Left lung (tissue), 10 donors: ENCODE measurements around the gene GALNT5. TPM values are rescaled to one million over a fixed set of nuclear protein-coding genes. Genes with fewer than 3 reads are reported as not detected.

Experiments
- ATAC-seq: fragments of 200-7000 bp; cut with Tn5 transposase; one replicate; pipeline ENCODE4 v1.9.1; 2020; ENCODE audit warnings: moderate library complexity
- DNase-seq, 4 donors: peaks; one replicate each; pipeline ENCODE4 v3.0.0-alpha.2; 2013 to 2020
- H3K27ac ChIP-seq, 2 donors: fragments of 200-600 bp; sonication (generic) in 1 of 2; one replicate each; pipeline versions ENCODE4 v1.5.0 to v1.8.0; 2020 to 2021
- H3K27me3 ChIP-seq, 2 donors: fragments of 200-600 bp; sonication (generic) in 1 of 2; one replicate each; pipeline versions ENCODE4 v1.5.0 to v1.8.0; 2020 to 2021
- H3K36me3 ChIP-seq, 2 donors: fragments of 200-600 bp; sonication (generic) in 1 of 2; one replicate each; pipeline versions ENCODE4 v1.5.0 to v1.8.0; 2020 to 2021
- H3K4me1 ChIP-seq, 2 donors: fragments of 200-600 bp; one replicate each; pipeline ENCODE4 v1.8.0; 2021
- H3K4me3 ChIP-seq, 2 donors: fragments of 200-600 bp; sonication (generic) in 1 of 2; one replicate each; pipeline versions ENCODE4 v1.5.0 to v1.8.0; 2020 to 2021; ENCODE audit warnings: mild to moderate bottlenecking in 1 of 2
- H3K9me3 ChIP-seq, 2 donors: fragments of 200-600 bp; sonication (generic) in 1 of 2; one replicate each; pipeline versions ENCODE4 v1.5.0 to v1.8.0; 2020 to 2021
- CTCF ChIP-seq, 2 donors: fragments of 200-600 bp; sonication (generic) in 1 of 2; IDR thresholded peaks; one replicate each; pipeline versions ENCODE4 v1.5.0 to v1.8.0; 2021; ENCODE audit warnings: antibody characterized with exemption in 2 of 2
- intact Hi-C, 2 donors: fragments of 100-400 bp; cut with DNase I; formaldehyde crosslinking; loops; one replicate each; pipeline versions ENCODE4 v1.11.2 to v1.14.2; 2022
- polyA plus RNA-seq, 6 donors: library from polyadenylated mRNA; unstranded; fragments of 120-200 nt; gene quantifications; one replicate each; pipeline ENCODE4 v1.2.1, GENCODE V29; 2013; ENCODE audit not compliant: insufficient read length in 6 of 6
- total RNA-seq, 2 donors: library from RNA; stranded (reverse); fragmentation: NEBNext Ultra II Directional; extraction: Animal tissue kit (Norgen Biotek cat#: 25700); gene quantifications; one replicate each; pipeline ENCODE4 v1.2.1, GENCODE V29; 2021
- donor health status: DM: no; HTN: yes; CAD: no.
- donor health status: DM: no; HTN: no; CAD: no.

GALNT5 gene
- total and polyA plus RNA-seq, 8 donors: 6.1 to 59.4 (median 7.1) TPM

GRCh38 chr2:157305723-157306110, 48.2 kb downstream of the GALNT5 start:
- Histone ChIP-seq H3K27me3 (peaks cover 0 to 11% of the 10 kb centered on the region in 2 donors), H3K4me1 (peaks cover 0 to 3% of the 10 kb centered on the region in 2 donors), H3K36me3 (no peaks in the 10 kb centered on the region), H3K4me3 (no peak overlapping the region), H3K27ac (no peak overlapping the region), H3K9me3 (no peaks in the 10 kb centered on the region)
- no peak for TF ChIP-seq CTCF (IDR thresholded peaks at IDR 0.05)
- ATAC-seq (no peak), DNase-seq (no peak)
- intact Hi-C loops: no loop called here

- no peak overlapping the region for H3K4me3 ChIP-seq
- no peaks in the 10 kb centered on the region for H3K9me3 ChIP-seq
- ATAC-seq: no peak
- peaks cover 0 to 3% of the 10 kb centered on the region in 2 donors for H3K4me1 ChIP-seq
- peaks cover 0 to 11% of the 10 kb centered on the region in 2 donors for H3K27me3 ChIP-seq
- no peak for TF ChIP-seq CTCF (IDR thresholded peaks at IDR 0.05)
- no peak for DNase-seq
- intact Hi-C loops: no loop called here
- H3K36me3 ChIP-seq: no peaks in the 10 kb centered on the region
- H3K27ac ChIP-seq: no peak overlapping the region
These were observed 49.5 kb downstream of the GALNT5 start for GRCh38 chr2:157307021-157307420.

GRCh38 chr2:157309878-157310277, 52.4 kb downstream of the GALNT5 start:
- Histone ChIP-seq H3K27ac (no peak overlapping the region), H3K36me3 (no peaks in the 10 kb centered on the region), H3K27me3 (no peaks in the 10 kb centered on the region), H3K9me3 (no peaks in the 10 kb centered on the region), H3K4me1 (no peaks in the 10 kb centered on the region), H3K4me3 (no peak overlapping the region)
- ATAC-seq: no peak
- TF ChIP-seq CTCF (IDR thresholded peaks at IDR 0.05): no peak
- DNase-seq: no peak
- intact Hi-C loops: no loop called here

GRCh38 chr2:157311706-157312105, 54.2 kb downstream of the GALNT5 start:
- no peak for ATAC-seq
- intact Hi-C loops: no loop called here

GRCh38 chr2:157312866-157313486, 55.5 kb downstream of the GALNT5 start:
- Histone ChIP-seq H3K4me3 (no peak overlapping the region), H3K36me3 (no peaks in the 10 kb centered on the region), H3K4me1 (no peaks in the 10 kb centered on the region), H3K27ac (no peak overlapping the region), H3K27me3 (no peaks in the 10 kb centered on the region), H3K9me3 (no peaks in the 10 kb centered on the region)
- ATAC-seq (no peak), DNase-seq (no peak)
- intact Hi-C loops: no loop called here
- no peak for TF ChIP-seq CTCF (IDR thresholded peaks at IDR 0.05)

More at GRCh38 chr2:157311706-157312105, 54.2 kb downstream of the GALNT5 start:
- no peaks in the 10 kb centered on the region for H3K9me3 ChIP-seq
- no peak overlapping the region for H3K4me3 ChIP-seq
- H3K27ac ChIP-seq: no peak overlapping the region
- H3K36me3 ChIP-seq: no peaks in the 10 kb centered on the region
- no peak for TF ChIP-seq CTCF (IDR thresholded peaks at IDR 0.05)
- no peaks in the 10 kb centered on the region for H3K4me1 ChIP-seq
- H3K27me3 ChIP-seq: no peaks in the 10 kb centered on the region
- no peak for DNase-seq
